HL-60 (cell line): Measurements from ENCODE around the gene PIK3R2.

Source experiments
- CTCF ChIP-seq: IDR thresholded peaks from one replicate; pipeline ENCODE4 v1.5.1; 2011; ENCODE audit warnings: low read length, control low read depth, inconsistent platforms; ENCODE audit not compliant: insufficient read depth
- GABPA ChIP-seq: IDR thresholded peaks from 2 replicates; pipeline ENCODE4 v1.6.1; 2012; ENCODE audit warnings: low read depth
- POLR2AphosphoS5 ChIP-seq: IDR thresholded peaks from 2 replicates; pipeline ENCODE4 v1.6.1; 2012; ENCODE audit warnings: low read depth
- REST ChIP-seq: IDR thresholded peaks from 2 replicates; pipeline ENCODE4 v1.6.1; 2012; ENCODE audit warnings: low read depth; ENCODE audit not compliant: insufficient replicate concordance

GRCh38 chr19:18131841-18132596 lies 20.9 kb upstream of the PIK3R2 start:
- TF ChIP-seq POLR2AphosphoS5 = no peak
- TF ChIP-seq CTCF = no peak
- no peak for TF ChIP-seq REST
- no peak for TF ChIP-seq GABPA
